MM.1S (cell line): ENCODE measurements around the gene SSC4D.
A peak's percentile ranks its signal among the peaks of the same experiment; 100 is the strongest.

Experiments
- DNase-seq: peaks from one replicate; pipeline ENCODE4 v3.0.0-alpha.2; 2015
- H2AFZ ChIP-seq: fragments of 300-600 bp; sonication (generic); 2 replicates; pipeline ENCODE4 v1.6.0; 2016; ENCODE audit warnings: antibody characterized with exemption, low read length
- H3F3A ChIP-seq: fragments of 300-600 bp; sonication (generic); 2 replicates; pipeline ENCODE4 v1.6.1; 2016; ENCODE audit warnings: mild to moderate bottlenecking, antibody characterized with exemption, low read length, moderate library complexity, mixed read lengths; ENCODE audit not compliant: insufficient read depth
- H3K27ac ChIP-seq: fragments of 300-600 bp; sonication (generic); 2 replicates; pipeline ENCODE4 v1.5.1; 2016; ENCODE audit warnings: mild to moderate bottlenecking, low read length
- H3K27me3 ChIP-seq: fragments of 300-600 bp; sonication (generic); replicated peaks from 2 replicates; pipeline ENCODE4 v1.6.0; 2016; ENCODE audit warnings: low read length; ENCODE audit not compliant: insufficient read depth
- H3K36me3 ChIP-seq: fragments of 300-600 bp; sonication (generic); replicated peaks from 2 replicates; pipeline ENCODE4 v1.6.1; 2016; ENCODE audit warnings: mild to moderate bottlenecking, low read length, mixed read lengths; ENCODE audit not compliant: insufficient read depth
- H3K4me1 ChIP-seq: fragments of 300-600 bp; sonication (generic); 2 replicates; pipeline ENCODE4 v1.6.1; 2016; ENCODE audit warnings: low read length, mixed read lengths
- H3K4me2 ChIP-seq: fragments of 300-600 bp; sonication (generic); 2 replicates; pipeline ENCODE4 v1.6.0; 2016; ENCODE audit warnings: low read depth, low read length
- H3K4me3 ChIP-seq: fragments of 300-600 bp; sonication (generic); 2 replicates; pipeline ENCODE4 v1.5.1; 2016; ENCODE audit warnings: low read length, mixed read lengths
- H3K79me2 ChIP-seq: fragments of 300-600 bp; sonication (generic); 2 replicates; pipeline ENCODE4 v1.6.1; 2016; ENCODE audit warnings: mixed run types, low read length, mixed read lengths
- H3K9ac ChIP-seq: fragments of 300-600 bp; sonication (generic); 2 replicates; pipeline ENCODE4 v1.6.1; 2016; ENCODE audit warnings: low read length, mixed read lengths
- H3K9me2 ChIP-seq: fragments of 300-600 bp; sonication (generic); replicated peaks from 2 replicates; pipeline ENCODE4 v1.6.1; 2016; ENCODE audit warnings: mild to moderate bottlenecking, low read length, mixed read lengths; ENCODE audit not compliant: insufficient read depth
- H3K9me3 ChIP-seq: fragments of 300-600 bp; sonication (generic); replicated peaks from 2 replicates; pipeline ENCODE4 v1.6.1; 2016; ENCODE audit warnings: mild to moderate bottlenecking, low read length, mixed read lengths; ENCODE audit not compliant: insufficient read depth
- H4K20me1 ChIP-seq: fragments of 300-600 bp; sonication (generic); 2 replicates; pipeline ENCODE4 v1.6.1; 2016; ENCODE audit warnings: mild to moderate bottlenecking, low read length, moderate library complexity, mixed read lengths; ENCODE audit not compliant: insufficient read depth
- CTCF ChIP-seq: fragments of 300-600 bp; sonication (generic); IDR thresholded peaks from 2 replicates; pipeline ENCODE4 v1.5.1; 2016; ENCODE audit warnings: antibody characterized with exemption, low read length, mixed read lengths
- EZH2 ChIP-seq: fragments of 300-600 bp; sonication (generic); optimal IDR thresholded peaks from 2 replicates; pipeline ENCODE3; 2017; ENCODE audit warnings: low read depth, mild to moderate bottlenecking, antibody characterized with exemption, low read length, mixed read lengths
- EZH2phosphoT487 ChIP-seq: fragments of 300-600 bp; sonication (generic); IDR thresholded peaks from 2 replicates; pipeline ENCODE4 v1.6.1; 2018; ENCODE audit warnings: antibody characterized with exemption, low read length

SSC4D gene

GRCh38 chr7:76359111-76359977, 50.2 kb downstream of the SSC4D start:
- peak overlapping the region; percentile 96 for H2AFZ ChIP-seq
- TF ChIP-seq EZH2 (no peak), CTCF (peak; percentile 71), EZH2phosphoT487 (no peak)
- peak overlapping the region; percentile 86 for H3K27ac ChIP-seq
- peak overlapping the region; percentile 96 for H3K4me2 ChIP-seq
- no peaks in the 10 kb centered on the region for H3K9me2 ChIP-seq
- H3K27me3 ChIP-seq = no peaks in the 10 kb centered on the region
- H3F3A ChIP-seq = peaks cover 11% of the 10 kb centered on the region; the same call in 1 of the 2 replicates
- no peaks in the 10 kb centered on the region for H3K9me3 ChIP-seq
- peak overlapping the region; percentile 99 for H3K4me3 ChIP-seq
- peak; percentile 97 for DNase-seq
- H3K36me3 ChIP-seq = peaks cover 25% of the 10 kb centered on the region
- H4K20me1 ChIP-seq = peaks cover 29% of the 10 kb centered on the region
- peaks cover 27% of the 10 kb centered on the region for H3K4me1 ChIP-seq
- H3K9ac ChIP-seq = peak overlapping the region; percentile 96
- peaks cover 44% of the 10 kb centered on the region for H3K79me2 ChIP-seq

- peak; percentile 90 for DNase-seq
- Histone ChIP-seq H3K4me1 (peaks cover 21% of the 10 kb centered on the region), H3K4me2 (peak within 1 kb of the TSS; percentile 96), H3K36me3 (peaks cover 25% of the 10 kb centered on the region), H3K27me3 (no peaks in the 10 kb centered on the region), H2AFZ (peak within 1 kb of the TSS; percentile 96), H4K20me1 (peaks cover 32% of the 10 kb centered on the region), H3F3A (0 out of 2 replicates have a peak, but pooled peaks cover 4% of the 10 kb centered on the region), H3K27ac (peak within 1 kb of the TSS; percentile 86), H3K9me2 (no peaks in the 10 kb centered on the region), H3K4me3 (peak within 1 kb of the TSS; percentile 99), H3K9ac (peak within 1 kb of the TSS; percentile 96), H3K79me2 (peaks cover 52% of the 10 kb centered on the region), H3K9me3 (no peaks in the 10 kb centered on the region)
- TF ChIP-seq EZH2 = no peak
- no peak for TF ChIP-seq CTCF
- no peak for TF ChIP-seq EZH2phosphoT487
Observed at GRCh38 chr7:76358481-76359110, 50.9 kb downstream of the SSC4D start, which contains the start of gene YWHAG. Gene YWHAG, minus strand, starts transcription at chr7:76358991. Its CDS starts 183 bp downstream, at chr7:76358808.

- no peak for TF ChIP-seq EZH2phosphoT487
- TF ChIP-seq EZH2 = no peak
- H3K9me3 ChIP-seq = no peaks in the 10 kb centered on the region
- H3F3A ChIP-seq = 0 out of 2 replicates have a peak, but pooled peaks cover 4% of the 10 kb centered on the region
- peak overlapping the region; percentile 64 for H3K4me2 ChIP-seq
- H3K4me1 ChIP-seq = peaks cover 21% of the 10 kb centered on the region
- H4K20me1 ChIP-seq = peaks cover 36% of the 10 kb centered on the region
- H2AFZ ChIP-seq = peak overlapping the region; percentile 44; the same call in 1 of the 2 replicates
- no peaks in the 10 kb centered on the region for H3K27me3 ChIP-seq
- peak overlapping the region; percentile 96 for H3K9ac ChIP-seq
- no peaks in the 10 kb centered on the region for H3K9me2 ChIP-seq
- peak; percentile 53 for DNase-seq
- peak overlapping the region; percentile 86 for H3K27ac ChIP-seq
- peaks cover 25% of the 10 kb centered on the region for H3K36me3 ChIP-seq
- peaks cover 57% of the 10 kb centered on the region for H3K79me2 ChIP-seq
- H3K4me3 ChIP-seq = peak overlapping the region; percentile 99
Observed at GRCh38 chr7:76358011-76358480, 51.5 kb downstream of the SSC4D start.
